Lung (tissue), 12 donors: ENCODE measurements around the gene SLC4A1AP. TPM values are rescaled to one million over a fixed set of nuclear protein-coding genes. Genes with fewer than 3 reads are reported as not detected.
A peak's percentile ranks its signal among the peaks of the same experiment; 100 is the strongest.
"Not testable (repeated sequence)": the region's sequence is repeated elsewhere in the genome, so short reads cannot be mapped to it uniquely, and the experiment has no call there.

ENCODE experiments used
- ATAC-seq: fragments of 200-7000 bp; cut with Tn5 transposase; one replicate; pipeline ENCODE4 v1.9.1; 2020; ENCODE audit warnings: moderate number of reproducible peaks; ENCODE audit not compliant: insufficient read depth, low FRiP score
- DNase-seq, 3 donors: peaks; one replicate each; pipeline ENCODE4 v3.0.0-alpha.2; 2013 to 2017
- H3K27ac ChIP-seq, 2 donors: one replicate each; pipeline ENCODE4 v1.5.1; 2013; ENCODE audit warnings: mild to moderate bottlenecking in 2 of 2, moderate library complexity in 2 of 2, control low read depth in 1 of 2, inconsistent platforms in 1 of 2, low read depth in 1 of 2, low read length in 1 of 2
- H3K27me3 ChIP-seq, 3 donors: one replicate each; pipeline ENCODE4 v1.5.1; 2013; ENCODE audit warnings: low read length in 2 of 3; ENCODE audit not compliant: control insufficient read depth in 3 of 3, insufficient read depth in 3 of 3
- H3K36me3 ChIP-seq, 4 donors: one replicate each; pipeline ENCODE4 v1.5.1; 2013; ENCODE audit warnings: low read length in 4 of 4, mild to moderate bottlenecking in 1 of 4, moderate library complexity in 1 of 4; ENCODE audit not compliant: control insufficient read depth in 4 of 4, insufficient read depth in 4 of 4
- H3K4me1 ChIP-seq, 5 donors: one replicate each; pipeline ENCODE4 v1.5.1; 2013; ENCODE audit warnings: low read length in 5 of 5, mild to moderate bottlenecking in 2 of 5, moderate library complexity in 1 of 5; ENCODE audit not compliant: control insufficient read depth in 5 of 5, insufficient read depth in 5 of 5
- H3K4me3 ChIP-seq: one replicate; pipeline ENCODE4 v1.5.1; 2013; ENCODE audit warnings: mild to moderate bottlenecking, control low read depth, moderate library complexity
- H3K9ac ChIP-seq, 2 donors: one replicate each; pipeline ENCODE4 v1.5.1; 2013; ENCODE audit warnings: low read length in 2 of 2, control low read depth in 1 of 2; ENCODE audit not compliant: insufficient read depth in 1 of 2
- H3K9me3 ChIP-seq, 4 donors: one replicate each; pipeline ENCODE4 v1.5.1; 2013; ENCODE audit warnings: low read length in 3 of 4, mild to moderate bottlenecking in 1 of 4, moderate library complexity in 1 of 4; ENCODE audit not compliant: control insufficient read depth in 4 of 4, insufficient read depth in 3 of 4
- CTCF ChIP-seq: IDR thresholded peaks from 2 replicates; pipeline ENCODE4 v1.5.1; 2012; ENCODE audit warnings: mild to moderate bottlenecking; ENCODE audit errors: control extremely low read depth, extremely low read depth
- WGBS, 2 donors: extraction: QIAGEN DNeasy Blood & Tissue Kit; methylation state at CpG; one replicate each; pipeline ENCODE4 v1.1.7; 2013; 5-methylcytosine and 5-hydroxymethylcytosine counted together
- polyA plus RNA-seq, 2 donors: library from polyadenylated mRNA; stranded (reverse); fragments of 200-250 nt; gene quantifications; one replicate each; pipeline ENCODE4 v1.2.1, GENCODE V29; 2013
- total RNA-seq, 2 donors: library from RNA; depleted of rRNA in 1 of 2; stranded (reverse); fragments of >200 nt in 1 of 2; gene quantifications; one replicate each; pipeline ENCODE4 v1.2.1, GENCODE V29; 2014 to 2021
- donor health status: control.
- donor health status: control.
- donor health status: Bipolar disorder and iron deficiency.
- donor health status: healthy.
- donor health status: DM: yes; HTN: yes; CAD: no.

SLC4A1AP gene
- total and polyA plus RNA-seq, 4 donors: 14.0 to 28.6 (median 17.9) TPM

- ATAC-seq: peak; percentile 42
- Histone ChIP-seq H3K27ac (peak overlapping the region; percentile 65 to 76), H3K9me3 (no peaks in the 10 kb centered on the region), H3K36me3 (peaks cover 2 to 20% (median 14%) of the 10 kb centered on the region in 4 donors), H3K27me3 (no peaks in the 10 kb centered on the region), H3K9ac (peak overlapping the region; percentile 65 to 88), H3K4me1 (peaks cover 0 to 11% (median 7%) of the 10 kb centered on the region in 5 donors), H3K4me3 (peak overlapping the region; percentile 77)
- no peak for TF ChIP-seq CTCF
- 3 to 4% methylated on average over 20 to 21 of the region's 21 CpGs for WGBS, 2 donors
- DNase-seq: peak in 1 of 3 donors; percentile 23
These were observed 35.5 kb upstream of the SLC4A1AP start for GRCh38 chr2:27627963-27628766.

DNA sequence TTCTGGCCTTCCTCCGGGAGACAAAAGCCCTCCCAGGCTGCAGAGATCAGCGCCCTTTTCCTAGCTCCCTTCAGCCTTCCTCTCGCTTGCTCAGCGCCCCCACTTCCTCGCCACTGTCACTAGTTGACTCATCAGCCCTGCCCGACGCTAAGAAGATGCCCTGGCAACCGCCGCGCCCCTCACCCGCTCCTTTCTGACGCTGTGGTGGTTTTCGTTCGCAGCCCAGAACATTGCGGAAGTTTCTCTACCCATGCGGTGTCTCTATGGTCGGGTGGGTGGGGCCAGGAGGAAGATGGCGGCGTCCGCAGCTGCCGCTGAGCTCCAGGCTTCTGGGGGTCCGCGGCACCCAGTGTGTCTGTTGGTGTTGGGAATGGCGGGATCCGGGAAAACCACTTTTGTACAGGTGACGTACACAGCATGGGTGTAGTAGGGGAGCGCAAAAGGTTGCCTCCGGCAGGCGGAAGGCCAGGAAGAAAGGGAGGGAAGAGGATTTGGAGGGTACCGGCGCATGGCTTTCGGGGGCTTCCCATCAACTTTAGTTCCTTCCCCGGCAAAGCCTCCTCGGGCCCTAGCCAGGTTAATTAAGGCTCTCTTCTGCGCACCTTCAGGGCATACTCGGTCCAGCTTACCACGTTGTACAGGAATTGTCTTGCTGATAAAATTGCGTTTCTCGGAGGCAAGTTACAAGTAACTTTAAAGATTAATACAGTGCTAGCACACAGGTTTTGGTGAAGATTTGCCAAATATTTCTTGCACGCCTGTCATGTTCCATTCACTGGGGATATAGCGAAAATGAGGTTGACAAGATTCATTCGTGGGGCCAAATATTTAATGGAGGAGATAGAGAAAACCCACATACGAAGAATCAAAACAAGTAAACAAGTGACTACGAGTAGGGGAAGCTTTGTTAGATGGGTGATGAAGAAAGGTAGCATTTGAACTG, 34.7 kb upstream of the SLC4A1AP start, which contains the start of the genes CCDC121 and GPN1:
Gene CCDC121 (minus strand): TSS at position 246 of the 943 bp plus-strand sequence. CDS start 1,213 bp downstream, outside the sequence.
Gene GPN1 (plus strand): TSS at position 284 of the 943 bp plus-strand sequence. CDS start 9 bp downstream, at position 293.
- Histone ChIP-seq H3K9ac (peak within 1 kb of the TSS; percentile 65 to 88), H3K27me3 (no peaks in the 10 kb centered on the region), H3K9me3 (no peaks in the 10 kb centered on the region), H3K27ac (peak within 1 kb of the TSS; percentile 65 to 76), H3K36me3 (peaks cover 2 to 16% (median 13%) of the 10 kb centered on the region in 4 donors), H3K4me3 (peak within 1 kb of the TSS; percentile 77), H3K4me1 (peaks cover 0 to 11% (median 7%) of the 10 kb centered on the region in 5 donors)
- DNase-seq: peak; percentile 84 to 88 (median 88)
- 1% methylated on average over 44 of the region's 44 CpGs for WGBS, 2 donors
- ATAC-seq: peak; percentile 95
- TF ChIP-seq CTCF: no peak

DNA sequence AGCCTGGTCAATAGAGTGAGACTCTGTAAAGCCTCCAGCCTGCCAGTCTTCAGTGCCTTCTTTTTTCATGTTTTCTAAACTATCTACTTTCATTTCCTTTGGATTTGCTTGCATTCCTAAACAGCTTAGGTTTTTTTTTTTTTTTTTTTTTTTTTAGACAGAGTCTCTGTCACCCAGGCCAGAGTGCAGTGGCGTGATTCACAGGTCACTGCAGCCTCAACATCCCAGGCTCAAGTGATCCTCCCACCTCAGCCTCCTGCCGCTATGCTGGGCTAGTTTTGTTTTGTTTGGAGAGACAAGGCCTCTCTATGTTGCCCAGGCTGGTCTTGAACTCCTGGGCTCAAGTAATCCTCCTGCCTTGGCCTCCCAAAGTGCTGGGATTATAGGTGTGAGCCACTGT, 33.4 kb upstream of the SLC4A1AP start:
- H3K27me3 ChIP-seq, H3K4me3 ChIP-seq, H3K27ac ChIP-seq, H3K9ac ChIP-seq, ATAC-seq, H3K9me3 ChIP-seq, DNase-seq: not testable (repeated sequence)
- Histone ChIP-seq H3K36me3 (peaks cover 10 to 23% (median 20%) of the 10 kb centered on the region in 4 donors), H3K4me1 (peaks cover 0 to 11% (median 7%) of the 10 kb centered on the region in 5 donors)
- WGBS, 2 donors: 95 to 98% methylated on average over 2 of the region's 2 CpGs
